Nephron (organoid): Measurements from ENCODE around the gene DCAF8L2.

ENCODE experiments used
- H3K27ac Mint-ChIP-seq, 3 experiments: 2 replicates each; pipeline ENCODE4 v1.8.0; 2020; ENCODE audit warnings: mixed read lengths in 3 of 3, mild to moderate bottlenecking in 2 of 3, moderate library complexity in 1 of 3
- H3K27me3 Mint-ChIP-seq: 2 replicates; pipeline ENCODE4 v1.8.0; 2021; ENCODE audit warnings: low read depth, mild to moderate bottlenecking, moderate library complexity, mixed read lengths
- H3K36me3 Mint-ChIP-seq: 2 replicates; pipeline ENCODE4 v1.8.0; 2020; ENCODE audit warnings: low read depth, mixed read lengths
- H3K4me1 Mint-ChIP-seq: 2 replicates; pipeline ENCODE4 v1.8.0; 2020; ENCODE audit warnings: mixed read lengths
- H3K4me3 Mint-ChIP-seq, 3 experiments: 2 replicates each; pipeline ENCODE4 v1.8.0; 2020; ENCODE audit warnings: mild to moderate bottlenecking in 3 of 3, mixed read lengths in 3 of 3, moderate library complexity in 2 of 3
- H3K9me3 Mint-ChIP-seq: 2 replicates; pipeline ENCODE4 v1.8.0; 2020; ENCODE audit warnings: mixed read lengths
- TF ChIP-seq, protein P1 (sequence below), 3 experiments: fragments of 200-600 bp; sonication (generic); IDR thresholded peaks; one replicate each; pipeline ENCODE4 v1.5.0; 2021; ENCODE audit warnings: antibody characterized with exemption in 3 of 3; ENCODE audit not compliant: unreplicated experiment in 3 of 3

DCAF8L2 gene

DNA sequence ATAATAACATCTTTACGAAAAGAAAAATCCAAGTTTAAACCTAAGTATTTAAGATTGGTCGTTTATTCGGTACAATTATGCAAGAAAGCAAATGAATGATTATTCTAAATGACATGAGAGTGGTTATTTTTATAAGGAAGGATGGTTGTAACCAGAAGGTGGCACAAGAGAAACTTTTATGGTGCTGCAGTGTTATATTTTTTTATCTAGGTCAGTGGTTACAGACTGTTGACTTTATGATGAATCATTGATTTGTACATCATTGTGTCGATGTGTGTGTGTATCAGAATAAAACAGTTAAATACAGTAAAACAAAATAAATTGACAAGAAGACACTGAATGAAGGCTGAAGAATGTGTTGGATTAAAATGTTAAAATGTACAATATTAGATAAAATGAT is 9.8 kb downstream of the DCAF8L2 start:
- no peaks in the 10 kb centered on the region for H3K27me3 Mint-ChIP-seq

DNA sequence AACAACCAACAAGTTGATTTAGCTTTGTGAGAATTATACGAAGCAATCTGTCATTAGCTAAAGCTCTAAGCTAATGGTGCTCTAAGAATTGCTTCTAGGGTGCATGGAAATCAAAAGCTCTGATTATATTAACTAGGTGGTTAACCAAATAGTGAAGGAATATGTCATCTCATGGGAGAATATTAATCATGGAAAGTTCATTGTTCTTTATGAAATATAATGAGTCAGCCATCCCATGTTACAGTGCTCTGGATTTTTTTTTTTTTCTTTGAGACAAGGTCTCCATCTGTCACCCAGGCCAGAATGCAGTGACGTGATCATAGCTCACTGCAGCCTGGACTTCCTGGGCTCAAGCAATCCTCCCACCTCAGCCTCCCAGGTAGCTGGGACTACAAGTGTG is 10.5 kb downstream of the DCAF8L2 start:
- H3K27ac Mint-ChIP-seq = no peak overlapping the region
- H3K4me3 Mint-ChIP-seq = no peak overlapping the region
- H3K36me3 Mint-ChIP-seq = no peaks in the 10 kb centered on the region
- no peaks in the 10 kb centered on the region for H3K27me3 Mint-ChIP-seq
- TF ChIP-seq, protein P1, sequence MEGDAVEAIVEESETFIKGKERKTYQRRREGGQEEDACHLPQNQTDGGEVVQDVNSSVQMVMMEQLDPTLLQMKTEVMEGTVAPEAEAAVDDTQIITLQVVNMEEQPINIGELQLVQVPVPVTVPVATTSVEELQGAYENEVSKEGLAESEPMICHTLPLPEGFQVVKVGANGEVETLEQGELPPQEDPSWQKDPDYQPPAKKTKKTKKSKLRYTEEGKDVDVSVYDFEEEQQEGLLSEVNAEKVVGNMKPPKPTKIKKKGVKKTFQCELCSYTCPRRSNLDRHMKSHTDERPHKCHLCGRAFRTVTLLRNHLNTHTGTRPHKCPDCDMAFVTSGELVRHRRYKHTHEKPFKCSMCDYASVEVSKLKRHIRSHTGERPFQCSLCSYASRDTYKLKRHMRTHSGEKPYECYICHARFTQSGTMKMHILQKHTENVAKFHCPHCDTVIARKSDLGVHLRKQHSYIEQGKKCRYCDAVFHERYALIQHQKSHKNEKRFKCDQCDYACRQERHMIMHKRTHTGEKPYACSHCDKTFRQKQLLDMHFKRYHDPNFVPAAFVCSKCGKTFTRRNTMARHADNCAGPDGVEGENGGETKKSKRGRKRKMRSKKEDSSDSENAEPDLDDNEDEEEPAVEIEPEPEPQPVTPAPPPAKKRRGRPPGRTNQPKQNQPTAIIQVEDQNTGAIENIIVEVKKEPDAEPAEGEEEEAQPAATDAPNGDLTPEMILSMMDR (IDR thresholded peaks at IDR 0.05; ENCODE audit: unreplicated experiment in 3 of 3) = no peak
- no peaks in the 10 kb centered on the region for H3K9me3 Mint-ChIP-seq
- no peaks in the 10 kb centered on the region for H3K4me1 Mint-ChIP-seq

More for the DNA sequence above, 9.8 kb downstream of the DCAF8L2 start:
- no peaks in the 10 kb centered on the region for H3K9me3 Mint-ChIP-seq
- TF ChIP-seq, protein P1 (IDR thresholded peaks at IDR 0.05; ENCODE audit: unreplicated experiment in 3 of 3) = no peak
- H3K36me3 Mint-ChIP-seq = no peaks in the 10 kb centered on the region
- no peaks in the 10 kb centered on the region for H3K4me1 Mint-ChIP-seq
- no peak overlapping the region for H3K27ac Mint-ChIP-seq
- no peak overlapping the region for H3K4me3 Mint-ChIP-seq

DNA sequence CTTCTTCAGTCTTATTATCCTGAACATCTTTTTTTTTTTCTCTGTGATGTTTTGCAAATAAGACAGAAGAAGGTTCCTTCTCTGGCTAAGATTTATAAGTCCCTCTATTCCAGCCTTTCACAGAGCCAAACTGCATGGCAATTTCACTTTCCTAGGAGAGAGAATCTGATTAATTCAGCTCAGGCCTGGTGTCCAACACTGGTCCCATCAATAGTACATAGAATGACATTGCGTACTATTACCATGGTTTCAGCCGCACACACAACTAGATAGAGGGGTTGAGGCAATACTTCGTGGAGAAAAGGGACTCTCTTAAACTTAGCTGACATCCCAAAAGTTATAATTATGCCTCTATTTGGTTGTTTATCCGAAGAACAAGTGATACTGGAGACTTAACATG is 18.5 kb downstream of the DCAF8L2 start:
- H3K36me3 Mint-ChIP-seq = no peaks in the 10 kb centered on the region
- TF ChIP-seq, protein P1 (IDR thresholded peaks at IDR 0.05; ENCODE audit: unreplicated experiment in 3 of 3) = no peak
- peaks cover 5% of the 10 kb centered on the region for H3K4me1 Mint-ChIP-seq

DNA sequence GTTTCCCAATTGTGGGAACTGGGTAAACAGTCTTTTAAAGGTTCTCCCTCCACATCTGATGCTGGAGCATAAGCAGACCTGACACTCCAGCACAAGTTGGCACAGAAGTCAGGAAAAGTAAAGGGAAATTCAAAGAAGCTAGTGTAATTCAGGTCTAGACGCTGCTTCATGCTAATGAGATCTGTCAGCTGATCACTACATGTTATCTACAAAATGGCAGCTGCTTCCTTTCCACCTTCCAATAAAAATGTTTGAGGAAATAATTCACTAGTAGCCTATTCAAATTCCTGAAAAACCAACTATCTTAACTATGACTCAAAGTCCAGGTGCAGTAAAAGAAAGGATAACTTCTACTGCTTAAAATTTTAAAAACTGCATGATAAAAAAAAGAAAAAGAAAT is 29.3 kb downstream of the DCAF8L2 start:
- TF ChIP-seq, protein P1 (IDR thresholded peaks at IDR 0.05; ENCODE audit: unreplicated experiment in 3 of 3) = no peak
- H3K27me3 Mint-ChIP-seq = no peaks in the 10 kb centered on the region
- H3K9me3 Mint-ChIP-seq = no peaks in the 10 kb centered on the region
- H3K27ac Mint-ChIP-seq = no peak overlapping the region
- no peak overlapping the region for H3K4me3 Mint-ChIP-seq
- no peaks in the 10 kb centered on the region for H3K36me3 Mint-ChIP-seq
- no peaks in the 10 kb centered on the region for H3K4me1 Mint-ChIP-seq

More for the DNA sequence above, 18.5 kb downstream of the DCAF8L2 start:
- H3K4me3 Mint-ChIP-seq = no peak overlapping the region
- H3K9me3 Mint-ChIP-seq = peaks cover 12% of the 10 kb centered on the region
- no peaks in the 10 kb centered on the region for H3K27me3 Mint-ChIP-seq
- no peak overlapping the region for H3K27ac Mint-ChIP-seq

DNA sequence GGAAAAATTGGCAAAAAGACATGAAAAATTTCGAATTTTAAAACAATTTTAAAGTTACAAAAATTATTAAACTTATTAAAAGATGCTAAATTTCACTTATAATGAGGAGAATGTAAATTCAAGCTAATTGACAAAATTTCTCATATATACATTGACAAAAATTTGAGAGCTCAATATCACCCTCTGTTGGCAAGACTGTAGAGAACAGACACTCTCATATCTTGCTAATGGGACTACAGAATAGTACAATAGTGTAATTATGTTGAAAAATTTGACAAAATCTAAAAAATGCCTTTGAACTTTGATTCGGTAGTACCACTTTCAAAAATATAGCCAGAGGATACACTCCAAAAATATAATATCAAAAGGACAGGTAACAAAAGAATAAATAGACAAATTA is 29.8 kb downstream of the DCAF8L2 start:
- Mint-ChIP-seq H3K9me3 (no peaks in the 10 kb centered on the region), H3K4me3 (no peak overlapping the region), H3K4me1 (no peaks in the 10 kb centered on the region), H3K27me3 (no peaks in the 10 kb centered on the region), H3K36me3 (no peaks in the 10 kb centered on the region), H3K27ac (no peak overlapping the region)
- TF ChIP-seq, protein P1 (IDR thresholded peaks at IDR 0.05; ENCODE audit: unreplicated experiment in 3 of 3) = peak in 2 of 3 experiments; percentile 14 to 40

DNA sequence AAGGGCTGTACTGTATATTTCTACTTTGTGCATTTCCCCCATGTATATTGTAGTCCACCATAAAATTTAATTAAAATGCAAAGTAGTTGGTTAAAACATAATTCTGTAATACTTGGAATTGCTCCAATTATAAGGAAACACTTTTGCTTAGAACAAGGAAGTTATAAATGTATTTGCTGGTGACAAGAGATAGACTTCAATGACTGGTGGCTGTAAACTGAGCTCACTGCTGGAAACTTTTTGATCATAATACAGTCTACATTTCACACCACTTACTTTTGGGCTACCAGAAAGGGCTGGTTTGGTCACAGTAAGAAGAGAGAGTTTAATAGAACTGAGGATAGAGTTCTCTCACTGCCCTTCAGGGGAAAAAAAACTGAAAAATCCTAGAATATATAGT is 32.7 kb downstream of the DCAF8L2 start:
- Mint-ChIP-seq H3K27me3 (no peaks in the 10 kb centered on the region), H3K4me1 (no peaks in the 10 kb centered on the region), H3K36me3 (no peaks in the 10 kb centered on the region), H3K4me3 (no peak overlapping the region), H3K27ac (no peak overlapping the region), H3K9me3 (no peaks in the 10 kb centered on the region)
- TF ChIP-seq, protein P1 (IDR thresholded peaks at IDR 0.05; ENCODE audit: unreplicated experiment in 3 of 3) = no peak
